DND-41 (cell line): Measurements from ENCODE around the gene LARP4B.

ENCODE experiments used
- ATAC-seq: fragments of 200-7000 bp; cut with Tn5 transposase; 3 replicates; pipeline ENCODE4 v1.9.1; 2021; ENCODE audit warnings: low read depth; ENCODE audit not compliant: insufficient read depth
- DNase-seq: peaks from one replicate; pipeline ENCODE4 v3.0.0-alpha.2; 2020
- H2AFZ ChIP-seq: 2 replicates; pipeline ENCODE4 v1.6.0; 2012; ENCODE audit warnings: low read depth, low read length
- H3K27ac ChIP-seq: 2 replicates; pipeline ENCODE4 v1.5.1; 2012; ENCODE audit warnings: low read length, inconsistent platforms
- H3K27me3 ChIP-seq: fragments of 200-600 bp; sonication (generic); 2 replicates; pipeline ENCODE4 v1.6.0; 2012; ENCODE audit warnings: low read length, mild to moderate bottlenecking, inconsistent platforms; ENCODE audit not compliant: insufficient read depth, poor library complexity
- H3K36me3 ChIP-seq: 2 replicates; pipeline ENCODE4 v1.5.1; 2012; ENCODE audit warnings: low read length, inconsistent platforms; ENCODE audit not compliant: insufficient read depth
- H3K4me1 ChIP-seq: 2 replicates; pipeline ENCODE4 v1.5.1; 2012; ENCODE audit warnings: mild to moderate bottlenecking, low read length; ENCODE audit not compliant: insufficient read depth
- H3K4me2 ChIP-seq: 2 replicates; pipeline ENCODE4 v1.6.0; 2012; ENCODE audit warnings: mild to moderate bottlenecking, moderate library complexity, low read length, inconsistent platforms; ENCODE audit not compliant: insufficient read depth
- H3K4me3 ChIP-seq, 2 experiments: fragments of 200-600 bp in 1 of 2; shearing (Covaris generic) in 1 of 2; 2 replicates each; pipeline ENCODE4 v1.5.1; 2012 to 2016; ENCODE audit warnings: inconsistent platforms in 2 of 2, low read length in 2 of 2, mild to moderate bottlenecking in 2 of 2, low read depth in 1 of 2, moderate library complexity in 1 of 2
- H3K79me2 ChIP-seq: 2 replicates; pipeline ENCODE4 v1.6.0; 2012; ENCODE audit warnings: low read length, inconsistent platforms; ENCODE audit not compliant: insufficient read depth
- H3K9ac ChIP-seq: 2 replicates; pipeline ENCODE4 v1.6.0; 2012; ENCODE audit warnings: low read depth, mild to moderate bottlenecking, inconsistent platforms, low read length, moderate library complexity
- H3K9me3 ChIP-seq: 2 replicates; pipeline ENCODE4 v1.5.1; 2012; ENCODE audit warnings: low read length, moderate library complexity, mild to moderate bottlenecking, inconsistent platforms; ENCODE audit not compliant: insufficient read depth, severe bottlenecking
- H4K20me1 ChIP-seq: 2 replicates; pipeline ENCODE4 v1.6.0; 2012; ENCODE audit warnings: low read length; ENCODE audit not compliant: insufficient read depth
- EZH2 ChIP-seq: IDR thresholded peaks from 3 replicates; pipeline ENCODE4 v1.6.1; 2012; ENCODE audit warnings: borderline replicate concordance, low read depth, mild to moderate bottlenecking, moderate library complexity, low read length, inconsistent platforms; ENCODE audit not compliant: severe bottlenecking
- TF ChIP-seq, protein P1 (sequence below): IDR thresholded peaks from 2 replicates; pipeline ENCODE4 v1.5.1; 2012; ENCODE audit warnings: borderline replicate concordance, low read length, moderate library complexity, mild to moderate bottlenecking; ENCODE audit not compliant: poor library complexity, severe bottlenecking; ENCODE audit errors: extremely low read depth

LARP4B gene

GRCh38 chr10:921471-922414 is 9.8 kb downstream of the LARP4B start:
- Histone ChIP-seq H3K9me3 (no peaks in the 10 kb centered on the region), H3K36me3 (peaks cover 47% of the 10 kb centered on the region), H3K27me3 (no peaks in the 10 kb centered on the region), H4K20me1 (peaks cover 84% of the 10 kb centered on the region), H3K9ac (no peak overlapping the region), H3K79me2 (peaks cover 100% of the 10 kb centered on the region), H3K4me1 (peaks cover 5% of the 10 kb centered on the region; the same call in 1 of the 2 replicates), H2AFZ (no peak overlapping the region), H3K4me2 (no peak overlapping the region), H3K4me3 (no peak overlapping the region), H3K27ac (no peak overlapping the region)
- TF ChIP-seq EZH2, result no peak
- TF ChIP-seq, protein P1, sequence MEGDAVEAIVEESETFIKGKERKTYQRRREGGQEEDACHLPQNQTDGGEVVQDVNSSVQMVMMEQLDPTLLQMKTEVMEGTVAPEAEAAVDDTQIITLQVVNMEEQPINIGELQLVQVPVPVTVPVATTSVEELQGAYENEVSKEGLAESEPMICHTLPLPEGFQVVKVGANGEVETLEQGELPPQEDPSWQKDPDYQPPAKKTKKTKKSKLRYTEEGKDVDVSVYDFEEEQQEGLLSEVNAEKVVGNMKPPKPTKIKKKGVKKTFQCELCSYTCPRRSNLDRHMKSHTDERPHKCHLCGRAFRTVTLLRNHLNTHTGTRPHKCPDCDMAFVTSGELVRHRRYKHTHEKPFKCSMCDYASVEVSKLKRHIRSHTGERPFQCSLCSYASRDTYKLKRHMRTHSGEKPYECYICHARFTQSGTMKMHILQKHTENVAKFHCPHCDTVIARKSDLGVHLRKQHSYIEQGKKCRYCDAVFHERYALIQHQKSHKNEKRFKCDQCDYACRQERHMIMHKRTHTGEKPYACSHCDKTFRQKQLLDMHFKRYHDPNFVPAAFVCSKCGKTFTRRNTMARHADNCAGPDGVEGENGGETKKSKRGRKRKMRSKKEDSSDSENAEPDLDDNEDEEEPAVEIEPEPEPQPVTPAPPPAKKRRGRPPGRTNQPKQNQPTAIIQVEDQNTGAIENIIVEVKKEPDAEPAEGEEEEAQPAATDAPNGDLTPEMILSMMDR, result no peak
- DNase-seq, result no peak
- ATAC-seq, result no peak

GRCh38 chr10:920450-920849 is 11.1 kb downstream of the LARP4B start:
- Histone ChIP-seq H3K9me3 (no peaks in the 10 kb centered on the region), H3K36me3 (peaks cover 37% of the 10 kb centered on the region), H2AFZ (no peak overlapping the region), H4K20me1 (peaks cover 81% of the 10 kb centered on the region), H3K4me2 (no peak overlapping the region), H3K27ac (no peak overlapping the region), H3K4me3 (no peak overlapping the region), H3K4me1 (no peaks in the 10 kb centered on the region), H3K27me3 (no peaks in the 10 kb centered on the region), H3K9ac (no peak overlapping the region), H3K79me2 (peaks cover 100% of the 10 kb centered on the region)
- TF ChIP-seq, protein P1, result no peak
- no peak for TF ChIP-seq EZH2
- ATAC-seq, result no peak
- no peak for DNase-seq

DNA sequence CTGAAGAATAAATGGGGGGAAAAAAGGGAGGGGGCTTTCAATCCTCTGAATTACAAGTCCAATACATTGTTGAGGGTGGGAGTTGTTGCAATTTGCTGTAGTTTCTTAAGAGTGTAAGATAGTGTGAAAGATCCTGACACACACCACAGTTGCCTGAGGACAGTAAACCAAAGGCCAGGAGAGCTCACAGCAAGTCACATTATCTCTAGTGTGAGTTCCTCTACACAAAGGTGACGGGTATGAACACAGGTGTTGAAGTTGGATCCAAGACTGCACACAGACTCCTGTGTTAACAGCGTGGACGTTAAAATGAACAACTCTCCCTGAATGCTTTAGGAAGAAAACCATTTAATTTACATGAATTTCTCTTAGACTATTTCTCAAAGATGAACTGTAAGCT is 12.0 kb downstream of the LARP4B start:
- no peaks in the 10 kb centered on the region for H3K9me3 ChIP-seq
- no peak overlapping the region for H3K4me3 ChIP-seq
- H3K36me3 ChIP-seq, result peaks cover 31% of the 10 kb centered on the region
- H3K4me2 ChIP-seq, result no peak overlapping the region
- H3K79me2 ChIP-seq, result peaks cover 100% of the 10 kb centered on the region
- no peak overlapping the region for H2AFZ ChIP-seq
- ATAC-seq (no peak), DNase-seq (no peak)
- H3K27ac ChIP-seq, result no peak overlapping the region
- TF ChIP-seq, protein P1, result no peak
- TF ChIP-seq EZH2, result no peak
- no peak overlapping the region for H3K9ac ChIP-seq
- H3K4me1 ChIP-seq, result no peaks in the 10 kb centered on the region
- peaks cover 76% of the 10 kb centered on the region for H4K20me1 ChIP-seq
- H3K27me3 ChIP-seq, result no peaks in the 10 kb centered on the region
